ENCODE data around the gene MSX1.

MSX1 gene

DNA sequence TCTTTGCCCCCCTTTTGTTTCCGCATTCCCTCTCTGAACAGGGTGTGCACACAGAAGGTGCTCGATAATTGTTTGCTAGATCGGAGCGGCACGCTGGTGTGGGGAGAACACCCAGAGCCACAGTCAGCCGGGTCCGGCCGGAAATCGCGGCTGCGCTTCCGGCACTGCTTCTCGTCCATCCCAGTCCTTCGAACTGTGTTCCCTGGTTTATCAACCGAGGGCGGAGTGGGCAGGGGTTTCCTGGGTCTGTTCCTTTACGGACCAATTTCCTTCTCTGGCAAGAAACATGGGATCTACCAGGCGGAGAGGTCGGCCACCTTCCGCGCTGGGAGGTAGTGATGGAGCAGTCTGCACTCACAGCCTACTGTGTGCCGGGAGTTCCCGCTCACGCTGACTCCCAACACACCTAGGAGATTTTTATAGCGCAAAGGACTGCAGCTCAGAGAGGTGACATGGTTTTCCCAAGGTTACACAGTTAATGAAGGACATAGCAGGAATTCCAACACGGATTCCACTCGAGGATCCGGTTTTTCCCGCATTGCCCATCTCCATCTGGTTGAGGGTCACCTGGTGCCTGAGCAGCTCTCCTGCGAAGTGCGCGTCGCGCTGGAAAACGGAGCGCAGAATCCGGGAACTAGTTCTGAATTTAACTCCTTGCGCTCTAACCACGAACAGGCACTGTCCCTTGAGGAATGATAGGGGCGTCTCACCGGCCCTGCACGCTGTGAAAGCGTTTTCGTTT, 6.8 kb downstream of the MSX1 start:
- TF ChIP-seq FOXP2 (optimal IDR thresholded peaks at IDR 0.05; ENCODE audit: borderline replicate concordance, extremely low read depth, extremely low read length, insufficient read depth): no peak
- no peak for TF ChIP-seq POLR2AphosphoS5 (IDR thresholded peaks at IDR 0.05; ENCODE audit: low read depth, low read length)
- TF ChIP-seq SIN3A (IDR thresholded peaks at IDR 0.05; ENCODE audit: borderline replicate concordance, insufficient read depth, low read length): no peak
- TF ChIP-seq TAF1 (IDR thresholded peaks at IDR 0.05; ENCODE audit: borderline replicate concordance, insufficient read depth, low read length): no peak
- TF ChIP-seq, protein P1, sequence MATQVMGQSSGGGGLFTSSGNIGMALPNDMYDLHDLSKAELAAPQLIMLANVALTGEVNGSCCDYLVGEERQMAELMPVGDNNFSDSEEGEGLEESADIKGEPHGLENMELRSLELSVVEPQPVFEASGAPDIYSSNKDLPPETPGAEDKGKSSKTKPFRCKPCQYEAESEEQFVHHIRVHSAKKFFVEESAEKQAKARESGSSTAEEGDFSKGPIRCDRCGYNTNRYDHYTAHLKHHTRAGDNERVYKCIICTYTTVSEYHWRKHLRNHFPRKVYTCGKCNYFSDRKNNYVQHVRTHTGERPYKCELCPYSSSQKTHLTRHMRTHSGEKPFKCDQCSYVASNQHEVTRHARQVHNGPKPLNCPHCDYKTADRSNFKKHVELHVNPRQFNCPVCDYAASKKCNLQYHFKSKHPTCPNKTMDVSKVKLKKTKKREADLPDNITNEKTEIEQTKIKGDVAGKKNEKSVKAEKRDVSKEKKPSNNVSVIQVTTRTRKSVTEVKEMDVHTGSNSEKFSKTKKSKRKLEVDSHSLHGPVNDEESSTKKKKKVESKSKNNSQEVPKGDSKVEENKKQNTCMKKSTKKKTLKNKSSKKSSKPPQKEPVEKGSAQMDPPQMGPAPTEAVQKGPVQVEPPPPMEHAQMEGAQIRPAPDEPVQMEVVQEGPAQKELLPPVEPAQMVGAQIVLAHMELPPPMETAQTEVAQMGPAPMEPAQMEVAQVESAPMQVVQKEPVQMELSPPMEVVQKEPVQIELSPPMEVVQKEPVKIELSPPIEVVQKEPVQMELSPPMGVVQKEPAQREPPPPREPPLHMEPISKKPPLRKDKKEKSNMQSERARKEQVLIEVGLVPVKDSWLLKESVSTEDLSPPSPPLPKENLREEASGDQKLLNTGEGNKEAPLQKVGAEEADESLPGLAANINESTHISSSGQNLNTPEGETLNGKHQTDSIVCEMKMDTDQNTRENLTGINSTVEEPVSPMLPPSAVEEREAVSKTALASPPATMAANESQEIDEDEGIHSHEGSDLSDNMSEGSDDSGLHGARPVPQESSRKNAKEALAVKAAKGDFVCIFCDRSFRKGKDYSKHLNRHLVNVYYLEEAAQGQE (IDR thresholded peaks at IDR 0.05; ENCODE audit: insufficient read depth in 1 of 2, low read depth in 2 of 2, low read length in 2 of 2): no peak

DNA sequence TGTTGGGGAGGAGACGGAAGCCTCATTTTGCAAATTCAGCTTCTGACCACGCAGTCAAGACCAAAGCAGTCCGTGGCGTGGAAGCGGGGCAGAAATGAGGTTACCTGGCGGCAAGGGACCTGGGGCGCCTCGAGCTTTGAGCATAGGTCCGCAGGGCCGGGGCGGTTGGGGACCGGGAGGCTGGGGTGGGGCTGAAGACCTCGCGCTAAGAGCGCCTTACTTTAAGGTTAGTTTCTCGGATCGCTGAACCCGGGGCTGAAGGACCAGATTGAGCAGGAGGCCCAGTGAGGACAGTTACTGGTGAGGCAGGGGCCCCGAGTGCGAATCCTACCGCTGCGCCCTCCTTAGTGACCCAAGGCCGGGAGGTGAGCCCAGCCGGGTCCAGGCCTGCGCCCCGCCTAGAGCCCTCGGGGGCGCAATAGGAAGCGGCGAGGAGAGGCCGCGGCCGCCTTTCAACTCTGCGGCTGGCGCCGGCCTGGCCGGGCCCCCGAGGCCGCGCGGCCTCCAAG, 7.5 kb downstream of the MSX1 start:
- TF ChIP-seq POLR2AphosphoS5 (IDR thresholded peaks at IDR 0.05; ENCODE audit: low read depth, low read length) (no peak), FOXP2 (optimal IDR thresholded peaks at IDR 0.05; ENCODE audit: borderline replicate concordance, extremely low read depth, extremely low read length, insufficient read depth) (no peak), TAF1 (IDR thresholded peaks at IDR 0.05; ENCODE audit: borderline replicate concordance, insufficient read depth, low read length) (no peak)

DNA sequence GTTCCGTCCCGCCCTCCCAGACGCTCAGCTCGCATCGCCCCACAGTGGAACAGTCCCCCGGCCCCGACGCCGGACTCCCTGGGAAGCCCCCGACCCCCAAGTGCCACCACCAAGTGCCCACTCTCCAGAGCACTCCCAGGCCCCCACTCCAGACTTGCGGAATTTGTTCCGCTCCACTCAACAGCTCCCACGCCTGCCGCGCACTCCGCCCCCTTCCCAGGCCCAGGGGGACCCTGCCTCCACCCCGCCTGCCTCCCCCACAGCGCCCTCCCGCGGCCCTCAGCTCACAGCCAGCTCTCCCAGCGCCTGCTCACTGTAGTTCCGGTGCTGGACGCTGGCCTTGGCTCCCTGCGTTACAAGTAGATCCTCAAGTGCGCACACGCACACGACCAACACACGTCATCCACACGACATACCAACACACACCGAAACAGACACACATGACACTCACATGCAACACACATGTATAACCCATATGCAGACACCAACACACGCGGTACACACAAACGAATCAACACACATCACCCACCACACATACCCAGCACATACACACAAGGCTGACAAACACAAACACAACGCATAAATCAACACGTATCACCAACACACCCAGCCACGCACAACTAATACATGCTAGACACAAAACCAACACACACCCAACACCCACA, 8.0 kb downstream of the MSX1 start:
- TF ChIP-seq, protein P1 (IDR thresholded peaks at IDR 0.05; ENCODE audit: insufficient read depth in 1 of 2, low read depth in 2 of 2, low read length in 2 of 2): no peak
- TF ChIP-seq FOXP2 (optimal IDR thresholded peaks at IDR 0.05; ENCODE audit: borderline replicate concordance, extremely low read depth, extremely low read length, insufficient read depth): no peak
- no peak for TF ChIP-seq POLR2AphosphoS5 (IDR thresholded peaks at IDR 0.05; ENCODE audit: low read depth, low read length)
- TF ChIP-seq TAF1 (IDR thresholded peaks at IDR 0.05; ENCODE audit: borderline replicate concordance, insufficient read depth, low read length): no peak
- no peak for TF ChIP-seq SIN3A (IDR thresholded peaks at IDR 0.05; ENCODE audit: borderline replicate concordance, insufficient read depth, low read length)

DNA sequence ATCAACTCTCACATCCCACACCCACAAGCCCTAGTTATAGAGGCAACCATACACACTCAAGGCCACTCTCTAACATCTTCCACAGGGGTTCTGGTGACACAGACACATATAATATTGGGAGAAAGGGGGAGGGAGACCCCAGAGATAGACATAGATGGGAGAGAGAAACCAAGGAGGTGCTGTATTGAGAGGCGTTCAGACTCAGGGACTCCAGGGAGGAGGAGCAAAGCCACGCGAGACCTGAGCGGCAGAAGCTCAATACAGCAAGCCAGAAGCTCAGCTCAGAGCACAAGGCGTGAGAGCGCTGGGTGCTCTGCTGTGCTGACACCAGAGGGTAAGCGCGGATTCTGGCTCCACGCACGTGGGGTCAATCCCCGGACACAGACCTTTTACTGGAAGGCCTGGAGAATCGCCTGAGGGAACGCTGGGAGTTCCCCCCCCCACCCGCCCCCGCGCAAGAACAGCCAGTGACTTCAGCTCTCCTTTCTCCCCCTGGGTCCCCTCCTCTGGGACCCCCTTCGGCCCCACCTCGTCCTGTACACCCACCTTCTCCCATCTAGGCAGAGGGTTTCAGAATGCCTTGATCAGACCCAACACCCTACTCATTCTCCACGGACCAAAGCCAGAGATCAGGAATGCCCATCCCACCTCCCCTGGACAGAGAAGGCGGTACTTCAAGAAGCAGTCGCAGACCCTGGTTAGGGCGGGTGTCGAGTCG, 8.7 kb downstream of the MSX1 start:
- TF ChIP-seq, protein P1 (IDR thresholded peaks at IDR 0.05; ENCODE audit: insufficient read depth in 1 of 2, low read depth in 2 of 2, low read length in 2 of 2): no peak
- TF ChIP-seq TAF1 (IDR thresholded peaks at IDR 0.05; ENCODE audit: borderline replicate concordance, insufficient read depth, low read length) (no peak), SIN3A (IDR thresholded peaks at IDR 0.05; ENCODE audit: borderline replicate concordance, insufficient read depth, low read length) (no peak), FOXP2 (optimal IDR thresholded peaks at IDR 0.05; ENCODE audit: borderline replicate concordance, extremely low read depth, extremely low read length, insufficient read depth) (no peak), POLR2AphosphoS5 (IDR thresholded peaks at IDR 0.05; ENCODE audit: low read depth, low read length) (no peak)

All from PFSK-1 (cell line).